Lower leg skin (tissue), 4 donors: Measurements from ENCODE around the gene ZCCHC14. TPM values are rescaled to one million over a fixed set of nuclear protein-coding genes. Genes with fewer than 3 reads are reported as not detected.

Experiments used
- DNase-seq, 2 donors: peaks; one replicate each; pipeline ENCODE4 v3.0.0-alpha.2; 2019; ENCODE audit warnings: low spot score in 2 of 2
- H3K4me3 ChIP-seq: fragments of 200-600 bp; sonication (generic); 2 replicates; pipeline ENCODE4 v1.5.1; 2017; ENCODE audit warnings: mild to moderate bottlenecking, low read depth; ENCODE audit not compliant: poor library complexity, severe bottlenecking
- POLR2A ChIP-seq, 2 donors: fragments of 450-650 bp; IDR thresholded peaks; one replicate each; pipeline ENCODE4 v1.6.1; 2016 to 2017; ENCODE audit warnings: antibody characterized with exemption in 2 of 2, mild to moderate bottlenecking in 1 of 2, moderate library complexity in 1 of 2
- WGBS, 2 donors: methylation state at CpG; one replicate each; pipeline ENCODE4 v1.1.5; 2018; 5-methylcytosine and 5-hydroxymethylcytosine counted together
- intact Hi-C: fragments of 100-400 bp; cut with DNase I; formaldehyde crosslinking; loops from one replicate; pipeline ENCODE4 v1.15.0; 2023; ENCODE audit warnings: low total_unique reads
- total RNA-seq, 4 donors: library from RNA; depleted of rRNA; stranded (reverse); fragments of >200 nt; gene quantifications; one replicate each; pipeline ENCODE4 v1.1.0, GENCODE V29; 2016
- TF ChIP-seq, protein P1 (sequence below), 3 donors: fragments of 450-650 bp; IDR thresholded peaks; one replicate each; pipeline ENCODE4 v1.5.1; 2016; ENCODE audit warnings: antibody characterized with exemption in 3 of 3, mild to moderate bottlenecking in 3 of 3, moderate library complexity in 2 of 3

Gene ZCCHC14
- total RNA-seq, 4 donors from 2014 or later = 13.7 to 25.4 (median 23.6) TPM

DNA sequence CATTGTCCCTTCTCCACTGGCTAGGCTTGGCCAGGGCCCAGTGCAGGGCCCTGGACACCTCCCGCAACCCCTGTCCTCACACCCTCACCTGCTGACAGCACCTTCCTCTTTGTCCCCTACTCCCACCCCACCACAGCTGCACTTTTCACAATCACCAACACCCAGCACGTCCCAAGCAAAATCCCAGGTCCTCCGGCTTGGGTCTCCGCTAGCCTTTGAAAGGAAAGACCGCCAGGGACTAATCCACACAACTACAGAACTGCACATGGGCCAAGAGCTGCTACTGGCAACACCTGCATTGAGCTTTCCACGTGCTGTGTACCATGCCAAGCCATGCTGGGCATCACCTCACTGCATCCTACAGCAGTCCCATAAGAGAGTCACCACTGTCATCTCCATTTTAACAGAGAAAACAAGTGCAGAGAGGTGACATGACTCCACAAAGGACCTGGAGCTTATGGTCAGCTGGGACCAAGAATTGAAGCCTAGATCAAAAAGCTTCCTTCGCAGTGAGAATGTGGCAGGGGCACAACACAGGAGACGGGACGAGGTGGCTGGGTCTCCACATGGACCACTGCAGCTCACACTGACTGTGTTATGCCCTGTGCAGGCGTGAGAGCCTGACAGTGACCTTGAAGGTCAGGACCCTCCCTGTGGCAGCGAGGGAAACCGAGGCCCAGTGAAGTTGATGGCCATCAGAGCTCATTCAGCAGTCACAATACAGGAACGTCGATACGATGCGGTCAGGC, 131.8 kb downstream of the ZCCHC14 start:
- TF ChIP-seq, protein P1, sequence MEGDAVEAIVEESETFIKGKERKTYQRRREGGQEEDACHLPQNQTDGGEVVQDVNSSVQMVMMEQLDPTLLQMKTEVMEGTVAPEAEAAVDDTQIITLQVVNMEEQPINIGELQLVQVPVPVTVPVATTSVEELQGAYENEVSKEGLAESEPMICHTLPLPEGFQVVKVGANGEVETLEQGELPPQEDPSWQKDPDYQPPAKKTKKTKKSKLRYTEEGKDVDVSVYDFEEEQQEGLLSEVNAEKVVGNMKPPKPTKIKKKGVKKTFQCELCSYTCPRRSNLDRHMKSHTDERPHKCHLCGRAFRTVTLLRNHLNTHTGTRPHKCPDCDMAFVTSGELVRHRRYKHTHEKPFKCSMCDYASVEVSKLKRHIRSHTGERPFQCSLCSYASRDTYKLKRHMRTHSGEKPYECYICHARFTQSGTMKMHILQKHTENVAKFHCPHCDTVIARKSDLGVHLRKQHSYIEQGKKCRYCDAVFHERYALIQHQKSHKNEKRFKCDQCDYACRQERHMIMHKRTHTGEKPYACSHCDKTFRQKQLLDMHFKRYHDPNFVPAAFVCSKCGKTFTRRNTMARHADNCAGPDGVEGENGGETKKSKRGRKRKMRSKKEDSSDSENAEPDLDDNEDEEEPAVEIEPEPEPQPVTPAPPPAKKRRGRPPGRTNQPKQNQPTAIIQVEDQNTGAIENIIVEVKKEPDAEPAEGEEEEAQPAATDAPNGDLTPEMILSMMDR (IDR thresholded peaks at IDR 0.05) = no peak
- no peak for TF ChIP-seq POLR2A (IDR thresholded peaks at IDR 0.05)
- intact Hi-C loops = no loop called here
- no peak overlapping the region for H3K4me3 ChIP-seq
- 96 to 99% methylated on average over 16 of the region's 16 CpGs for WGBS, 2 donors
- DNase-seq = no peak

DNA sequence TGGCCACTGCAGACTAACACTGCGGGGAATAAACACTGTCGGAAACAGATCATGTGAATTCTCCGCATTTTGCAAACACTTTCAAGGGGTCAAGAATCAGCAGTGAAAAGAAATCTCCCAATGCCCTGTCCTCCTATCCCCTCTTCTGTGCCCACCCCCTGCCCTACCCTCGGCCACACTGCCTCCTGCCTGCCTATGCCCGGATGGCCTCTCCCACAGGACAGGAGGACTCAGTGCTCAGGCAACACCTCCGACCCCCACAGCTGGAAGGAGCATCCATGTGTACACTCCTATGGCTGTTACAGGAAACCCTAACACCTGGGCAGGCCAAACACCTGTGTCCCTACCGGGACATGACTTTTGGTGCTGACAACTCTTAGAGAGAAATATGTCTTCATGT, 133.7 kb downstream of the ZCCHC14 start:
- 92 to 94% methylated on average over 7 of the region's 7 CpGs for WGBS, 2 donors
- DNase-seq = no peak
- intact Hi-C loops = no loop called here
- no peak for TF ChIP-seq POLR2A (IDR thresholded peaks at IDR 0.05)
- TF ChIP-seq, protein P1 (IDR thresholded peaks at IDR 0.05) = no peak
- no peak overlapping the region for H3K4me3 ChIP-seq

DNA sequence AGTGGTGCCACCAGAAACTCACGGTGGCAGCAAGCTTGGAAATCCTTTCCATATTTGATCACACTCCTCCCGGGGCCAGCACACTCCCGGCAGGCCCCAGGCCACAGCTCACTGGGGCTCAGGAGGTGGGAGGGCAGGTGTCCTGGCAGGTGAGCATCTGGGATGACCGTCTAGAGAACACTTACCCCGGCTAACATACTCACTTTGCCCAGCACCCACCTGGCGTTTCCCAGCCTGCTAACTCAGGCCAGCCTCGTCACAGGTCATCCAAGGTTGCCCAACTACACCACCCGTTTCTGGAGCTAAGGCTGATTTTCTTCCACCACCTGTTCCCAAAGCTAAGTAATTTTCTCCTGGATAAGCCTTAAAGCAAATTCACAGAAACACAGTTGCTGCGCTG, 134.1 kb downstream of the ZCCHC14 start:
- intact Hi-C loops = no loop called here
- TF ChIP-seq, protein P1 (IDR thresholded peaks at IDR 0.05) = no peak
- no peak for TF ChIP-seq POLR2A (IDR thresholded peaks at IDR 0.05)
- 88 to 91% methylated on average over 9 of the region's 9 CpGs for whole genome bisulfite sequencing, 2 donors
- no peak for DNase-seq
- H3K4me3 ChIP-seq = no peak overlapping the region

DNA sequence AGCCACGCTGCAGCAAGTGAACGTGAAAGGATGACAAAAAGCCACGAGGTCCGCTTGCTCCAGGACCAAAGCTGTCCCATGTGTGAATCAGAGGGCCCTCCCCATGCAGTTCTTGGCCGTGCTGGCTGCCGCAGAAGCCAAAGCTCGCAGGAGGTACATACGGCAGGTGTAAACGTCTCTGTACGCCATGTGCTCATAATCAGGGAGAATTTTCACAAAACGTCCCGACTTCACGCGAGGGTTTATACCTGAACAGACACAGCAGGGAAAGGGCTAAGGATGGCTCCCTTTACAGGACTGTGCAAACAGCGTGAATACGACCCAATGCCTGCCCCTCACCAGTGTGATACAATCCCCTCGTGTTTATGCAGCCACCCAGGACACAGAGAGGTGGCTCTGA, 134.6 kb downstream of the ZCCHC14 start:
- TF ChIP-seq POLR2A (IDR thresholded peaks at IDR 0.05) = no peak
- TF ChIP-seq, protein P1 (IDR thresholded peaks at IDR 0.05) = no peak
- intact Hi-C loops = no loop called here
- 89 to 90% methylated on average over 17 of the region's 17 CpGs for WGBS, 2 donors

DNA sequence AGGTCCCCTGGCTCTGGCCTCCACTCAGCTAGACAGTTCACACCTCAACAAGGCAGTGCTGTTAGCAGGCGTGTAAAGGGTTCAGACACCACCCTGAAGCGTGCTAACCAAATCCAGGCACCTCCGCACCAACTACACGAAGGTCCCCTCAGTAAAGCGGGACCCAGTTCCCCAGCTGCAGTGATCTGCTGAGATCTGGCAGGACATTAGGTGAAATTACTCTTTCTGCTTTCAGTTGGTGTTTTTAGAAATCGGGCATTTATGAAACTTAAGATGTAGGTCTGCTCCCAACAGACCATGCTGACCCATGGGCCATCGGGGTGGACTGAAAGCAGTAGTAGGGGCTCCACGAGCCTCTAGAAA, 136.4 kb downstream of the ZCCHC14 start:
- 90 to 92% methylated on average over 8 of the region's 8 CpGs for WGBS, 2 donors
- H3K4me3 ChIP-seq = no peak overlapping the region
- intact Hi-C loops = no loop called here
- no peak for TF ChIP-seq POLR2A (IDR thresholded peaks at IDR 0.05)
- TF ChIP-seq, protein P1 (IDR thresholded peaks at IDR 0.05) = no peak
- DNase-seq = no peak

More for the DNA sequence above, 134.6 kb downstream of the ZCCHC14 start:
- DNase-seq = no peak
- no peak overlapping the region for H3K4me3 ChIP-seq

Other genes starting within 250 kb of the ZCCHC14 start
- gene C16orf95, start 175.6 kb downstream of the ZCCHC14 start, total RNA-seq = 1 to 10 TPM; 1.4 to 2.5 (median 1.9) TPM
- 100 to 1,000 TPM in 2 of 4 donors, 10 to 100 TPM in 2; 64.3 to 127 (median 84.1) TPM for gene FBXO31, start 109.2 kb downstream of the ZCCHC14 start, total RNA-seq
- 10 to 100 TPM; 73.8 to 76.4 (median 74.5) TPM for gene MAP1LC3B, start 100.7 kb downstream of the ZCCHC14 start, total RNA-seq
- not detected for gene JPH3, start 109.5 kb upstream of the ZCCHC14 start, total RNA-seq